Cardiac muscle cell (in vitro differentiated cells and primary cell): Measurements from ENCODE around the gene SV2C. TPM values are rescaled to one million over a fixed set of nuclear protein-coding genes. Genes with fewer than 3 reads are reported as not detected.

Experiments
- DNase-seq, 2 donors: peaks; one replicate each; pipeline versions ENCODE4 v3.0.0 to v3.0.0-alpha.2; 2010 to 2017; ENCODE audit warnings: low read depth in 1 of 2, low spot score in 1 of 2
- H3K27ac ChIP-seq: fragments of 200-600 bp; sonication (generic); 2 replicates; pipeline ENCODE4 v1.5.1; 2016
- H3K27me3 ChIP-seq: fragments of 200-600 bp; sonication (generic); 2 replicates; pipeline ENCODE4 v1.6.0; 2016; ENCODE audit warnings: control low read depth
- H3K36me3 ChIP-seq: fragments of 200-600 bp; sonication (generic); 2 replicates; pipeline ENCODE4 v1.5.1; 2016; ENCODE audit warnings: control low read depth
- H3K4me1 ChIP-seq: fragments of 200-600 bp; sonication (generic); 2 replicates; pipeline ENCODE4 v1.8.1; 2017; ENCODE audit warnings: low read depth, mild to moderate bottlenecking, mixed run types
- H3K4me3 ChIP-seq: fragments of 200-600 bp; sonication (generic); 2 replicates; pipeline ENCODE4 v1.5.1; 2016; ENCODE audit warnings: mild to moderate bottlenecking
- H3K9me3 ChIP-seq: fragments of 200-600 bp; sonication (generic); 2 replicates; pipeline ENCODE4 v1.5.1; 2017; ENCODE audit warnings: low read depth, mild to moderate bottlenecking, control low read depth
- polyA plus RNA-seq: library from polyadenylated mRNA; unstranded; fragments of >200 nt; fragmentation: Nextera tagmentation; extraction: Ambion mirVana; gene quantifications from 2 replicates; pipeline ENCODE4 v1.2.1, GENCODE V29; 2016
- total RNA-seq: library from RNA; depleted of rRNA; stranded (reverse); fragments of >200 nt; gene quantifications from 2 replicates; pipeline ENCODE4 v1.2.3, GENCODE V29; 2016
- TF ChIP-seq, protein P1 (sequence below): IDR thresholded peaks from 2 replicates; pipeline ENCODE4 v1.5.1; 2012; ENCODE audit warnings: low read depth, mild to moderate bottlenecking, low read length

The SV2C gene
- total and polyA plus RNA-seq, 2 experiments from 2014 or later, result 0.13 to 0.24 TPM

DNA sequence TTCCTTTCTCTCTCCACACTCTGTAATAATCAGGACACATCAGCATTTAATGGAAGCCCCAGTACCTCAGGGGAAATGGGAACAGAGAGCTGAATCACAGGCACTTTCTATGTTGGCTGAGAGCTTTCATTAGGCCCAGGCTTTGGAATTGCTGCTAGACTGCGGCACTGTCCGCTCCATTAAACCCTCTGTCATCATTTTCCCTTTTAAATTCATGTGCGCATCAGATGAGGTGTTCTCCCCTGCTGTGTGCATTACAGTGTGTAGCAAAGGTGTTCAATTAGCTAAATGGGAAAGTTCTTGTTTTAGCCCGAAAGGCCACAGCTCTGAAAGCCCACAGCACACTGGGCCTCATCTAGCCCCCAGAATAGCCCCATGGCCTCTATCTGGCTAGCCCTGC lies 133.6 kb downstream of the SV2C start:
- Histone ChIP-seq H3K36me3 (no peaks in the 10 kb centered on the region), H3K4me3 (no peak overlapping the region), H3K27me3 (no peaks in the 10 kb centered on the region), H3K27ac (no peak overlapping the region), H3K9me3 (no peaks in the 10 kb centered on the region), H3K4me1 (no peaks in the 10 kb centered on the region)
- TF ChIP-seq, protein P1, sequence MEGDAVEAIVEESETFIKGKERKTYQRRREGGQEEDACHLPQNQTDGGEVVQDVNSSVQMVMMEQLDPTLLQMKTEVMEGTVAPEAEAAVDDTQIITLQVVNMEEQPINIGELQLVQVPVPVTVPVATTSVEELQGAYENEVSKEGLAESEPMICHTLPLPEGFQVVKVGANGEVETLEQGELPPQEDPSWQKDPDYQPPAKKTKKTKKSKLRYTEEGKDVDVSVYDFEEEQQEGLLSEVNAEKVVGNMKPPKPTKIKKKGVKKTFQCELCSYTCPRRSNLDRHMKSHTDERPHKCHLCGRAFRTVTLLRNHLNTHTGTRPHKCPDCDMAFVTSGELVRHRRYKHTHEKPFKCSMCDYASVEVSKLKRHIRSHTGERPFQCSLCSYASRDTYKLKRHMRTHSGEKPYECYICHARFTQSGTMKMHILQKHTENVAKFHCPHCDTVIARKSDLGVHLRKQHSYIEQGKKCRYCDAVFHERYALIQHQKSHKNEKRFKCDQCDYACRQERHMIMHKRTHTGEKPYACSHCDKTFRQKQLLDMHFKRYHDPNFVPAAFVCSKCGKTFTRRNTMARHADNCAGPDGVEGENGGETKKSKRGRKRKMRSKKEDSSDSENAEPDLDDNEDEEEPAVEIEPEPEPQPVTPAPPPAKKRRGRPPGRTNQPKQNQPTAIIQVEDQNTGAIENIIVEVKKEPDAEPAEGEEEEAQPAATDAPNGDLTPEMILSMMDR, result no peak
- DNase-seq, result no peak

DNA sequence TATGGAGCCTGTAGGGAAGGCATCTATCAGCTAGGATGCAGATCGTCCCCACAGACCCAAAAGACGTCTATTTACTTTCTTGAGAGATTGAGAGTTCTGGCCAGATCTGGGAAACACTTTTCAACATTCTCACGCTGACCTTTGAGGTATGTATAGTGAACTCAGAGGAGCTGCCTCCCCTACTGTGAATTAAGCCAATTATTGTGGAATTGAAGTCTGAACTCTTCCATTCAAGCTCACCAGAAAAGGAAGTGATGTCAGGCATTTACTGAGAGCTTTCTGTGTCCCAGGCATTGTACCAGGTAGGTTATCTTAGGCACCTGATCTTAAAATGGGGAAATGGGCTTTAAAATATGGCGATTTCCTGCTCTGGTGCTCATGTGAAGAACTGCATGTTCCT lies 136.5 kb downstream of the SV2C start:
- H3K27me3 ChIP-seq, result no peaks in the 10 kb centered on the region
- no peaks in the 10 kb centered on the region for H3K4me1 ChIP-seq
- no peak overlapping the region for H3K27ac ChIP-seq
- H3K9me3 ChIP-seq, result no peaks in the 10 kb centered on the region
- no peak for DNase-seq
- no peak overlapping the region for H3K4me3 ChIP-seq
- TF ChIP-seq, protein P1, result no peak
- H3K36me3 ChIP-seq, result no peaks in the 10 kb centered on the region

DNA sequence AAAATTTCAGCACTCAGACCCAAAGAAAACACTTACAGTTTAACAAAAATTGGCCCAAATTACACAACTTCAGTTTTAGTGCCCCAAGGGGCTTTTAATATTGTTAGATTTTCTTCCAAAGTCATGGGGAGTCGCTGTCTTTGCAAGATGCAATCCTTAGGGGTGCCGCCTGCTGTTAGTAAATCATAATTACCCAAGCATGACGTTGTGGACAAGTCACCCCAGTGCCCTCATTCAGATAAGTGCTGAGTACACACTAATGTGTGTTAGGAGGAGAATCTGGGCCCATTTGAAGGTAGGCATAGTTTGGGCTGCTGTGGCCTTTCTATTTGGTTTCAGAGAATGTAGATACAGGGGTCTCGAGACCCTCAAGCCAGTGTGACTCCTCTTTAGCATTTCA lies 138.1 kb downstream of the SV2C start:
- Histone ChIP-seq H3K36me3 (no peaks in the 10 kb centered on the region), H3K4me3 (no peak overlapping the region), H3K27me3 (no peaks in the 10 kb centered on the region), H3K27ac (no peak overlapping the region), H3K4me1 (no peaks in the 10 kb centered on the region), H3K9me3 (no peaks in the 10 kb centered on the region)
- no peak for DNase-seq
- TF ChIP-seq, protein P1, result no peak

- H3K4me1 ChIP-seq, result no peaks in the 10 kb centered on the region
- H3K4me3 ChIP-seq, result no peak overlapping the region
- no peak overlapping the region for H3K27ac ChIP-seq
- TF ChIP-seq, protein P1, result no peak
- no peak for DNase-seq
- no peaks in the 10 kb centered on the region for H3K36me3 ChIP-seq
- H3K9me3 ChIP-seq, result no peaks in the 10 kb centered on the region
- no peaks in the 10 kb centered on the region for H3K27me3 ChIP-seq
Measured at GRCh38 chr5:76222318-76222717, 139.1 kb downstream of the SV2C start.

DNA sequence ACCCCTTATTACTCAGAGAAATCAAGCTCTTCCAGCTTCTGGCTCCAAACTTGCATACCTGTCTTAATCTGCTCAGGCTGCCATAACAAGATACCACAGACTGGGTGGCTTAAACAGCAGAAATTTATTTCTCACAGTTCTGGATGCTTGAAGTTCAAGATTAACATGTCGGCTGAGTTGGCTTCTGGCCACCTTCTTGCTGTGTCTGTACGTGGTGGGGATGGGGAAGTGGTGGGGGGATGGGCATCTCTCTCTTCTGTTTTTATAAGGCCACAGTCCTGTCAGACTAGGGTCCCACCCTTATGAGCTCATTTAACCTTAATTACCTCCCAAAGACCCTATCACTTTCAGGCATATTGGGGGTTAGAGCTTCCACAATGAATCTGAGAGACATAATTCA lies 140.5 kb downstream of the SV2C start:
- Histone ChIP-seq H3K36me3 (no peaks in the 10 kb centered on the region), H3K27ac (no peak overlapping the region), H3K9me3 (no peaks in the 10 kb centered on the region), H3K4me3 (no peak overlapping the region), H3K4me1 (no peaks in the 10 kb centered on the region), H3K27me3 (no peaks in the 10 kb centered on the region)
- DNase-seq, result no peak
- TF ChIP-seq, protein P1, result no peak

DNA sequence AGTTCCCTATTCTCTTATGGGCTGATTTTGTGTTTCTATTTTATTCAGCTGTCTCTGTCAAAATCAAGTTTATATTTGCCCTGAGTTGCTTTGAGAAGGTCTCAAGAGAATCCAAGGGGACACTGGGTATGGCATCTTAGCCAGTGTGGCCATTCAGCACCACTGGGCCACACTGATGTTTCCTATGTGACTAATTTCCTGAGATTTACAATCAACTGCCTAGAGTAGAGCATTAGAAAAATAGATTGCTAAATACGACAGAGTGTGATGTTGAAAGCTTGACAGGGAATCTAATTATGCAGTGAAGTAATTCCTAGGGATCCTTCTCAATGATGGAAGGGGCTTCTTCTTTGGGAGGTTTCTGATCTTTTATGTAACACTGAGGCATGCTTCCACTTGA lies 141.7 kb downstream of the SV2C start:
- no peaks in the 10 kb centered on the region for H3K9me3 ChIP-seq
- H3K4me3 ChIP-seq, result no peak overlapping the region
- TF ChIP-seq, protein P1, result no peak
- H3K27ac ChIP-seq, result no peak overlapping the region
- H3K27me3 ChIP-seq, result no peaks in the 10 kb centered on the region
- DNase-seq, result no peak
- H3K4me1 ChIP-seq, result no peaks in the 10 kb centered on the region
- no peaks in the 10 kb centered on the region for H3K36me3 ChIP-seq
